Measurements from ENCODE around the gene KCNH2.

DNA sequence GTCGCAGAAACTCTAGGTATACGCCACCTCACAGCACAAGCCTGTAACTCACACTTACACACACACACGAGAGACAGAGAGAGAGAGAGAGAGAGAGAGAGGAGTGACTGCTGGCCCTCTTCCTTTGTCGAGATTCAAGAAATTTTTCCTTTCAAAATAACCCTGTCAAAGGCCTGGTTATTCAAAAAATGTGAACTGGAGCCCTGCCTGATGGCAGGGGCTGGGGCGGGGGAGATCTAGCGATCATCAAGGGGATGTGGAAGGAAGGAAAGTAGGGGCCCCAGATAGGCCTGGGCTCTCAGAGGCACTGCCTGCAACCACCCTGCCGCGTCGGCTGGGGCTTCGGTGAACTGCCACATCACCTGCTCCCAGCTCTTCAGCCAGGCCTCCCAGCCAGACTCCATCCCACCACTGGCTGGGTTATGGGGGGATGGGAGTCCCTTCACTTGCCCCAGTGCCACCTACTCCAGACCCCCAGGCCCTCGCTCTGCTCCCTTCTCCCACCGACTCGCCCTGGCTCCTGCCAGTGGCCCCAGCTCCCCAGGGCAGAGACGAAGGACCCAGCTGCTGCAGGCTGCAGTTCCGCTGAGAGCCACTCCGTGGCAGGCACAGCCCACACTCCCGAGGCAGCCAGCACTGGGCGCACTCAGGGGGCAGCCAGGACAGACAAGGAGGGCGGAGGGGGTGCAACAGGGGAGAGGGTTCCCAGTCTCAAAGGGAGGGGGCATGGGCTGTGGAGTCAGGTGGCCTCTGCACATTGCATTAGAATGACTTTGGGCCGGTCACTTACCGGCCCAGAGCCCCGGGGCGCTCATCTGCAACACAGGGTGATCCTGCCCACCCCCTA, 15.3 kb downstream of the KCNH2 start:
- TF ChIP-seq POLR2A (IDR thresholded peaks at IDR 0.05; ENCODE audit: low read depth, low read length), result no peak
- no peak for TF ChIP-seq POLR2AphosphoS5 (IDR thresholded peaks at IDR 0.05; ENCODE audit: low read depth, low read length)

Measured in GM12892 (cell line).